GM15510 (cell line): ENCODE measurements around the gene EXOSC9.

ENCODE experiments used
- POLR2A ChIP-seq: IDR thresholded peaks from 3 replicates; pipeline ENCODE4 v1.6.1; 2011; ENCODE audit warnings: borderline replicate concordance; ENCODE audit not compliant: insufficient read length; ENCODE audit errors: extremely low read depth

The EXOSC9 gene

GRCh38 chr4:121783210-121783609 is 17.9 kb upstream of the EXOSC9 start:
- TF ChIP-seq POLR2A = no peak

GRCh38 chr4:121784401-121784800 is 16.7 kb upstream of the EXOSC9 start:
- no peak for TF ChIP-seq POLR2A

DNA sequence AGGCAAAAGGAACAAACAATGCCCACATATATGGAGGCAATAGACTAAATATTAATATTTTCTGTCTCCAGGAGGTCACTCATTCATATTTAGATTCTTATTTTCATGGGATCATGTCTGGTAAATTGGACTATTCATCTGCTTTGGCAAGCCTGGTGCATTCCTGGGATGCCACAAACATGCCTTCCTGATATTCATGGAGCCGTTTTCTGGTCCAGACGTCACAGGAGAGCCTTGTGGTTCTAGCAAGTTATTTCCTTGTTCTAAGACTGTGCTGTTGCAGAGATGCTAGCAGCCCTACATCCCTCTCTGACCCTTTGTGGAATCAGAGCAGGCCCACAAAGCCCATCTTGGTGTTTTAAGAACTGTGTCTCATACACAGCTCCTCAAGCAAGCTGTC is 16.1 kb upstream of the EXOSC9 start:
- TF ChIP-seq POLR2A = no peak

DNA sequence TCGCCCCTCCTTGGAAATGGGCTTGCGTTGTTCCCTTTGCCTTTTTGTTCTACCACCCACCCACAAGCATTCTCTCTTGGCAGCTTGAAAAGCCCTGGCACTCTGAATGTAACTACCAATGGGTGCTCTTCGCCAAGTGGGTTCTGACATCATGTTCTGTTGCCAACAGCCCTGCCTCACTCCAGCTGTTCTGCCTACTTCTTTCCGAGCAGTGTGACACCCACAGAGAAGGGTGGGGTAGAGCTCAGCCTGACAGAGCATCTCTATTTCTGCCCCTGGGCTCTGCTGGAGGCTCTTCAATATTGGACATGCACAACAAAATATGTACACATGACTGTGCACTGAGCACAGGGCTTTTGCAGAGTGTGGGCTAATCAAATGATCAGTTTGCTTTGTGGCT is 15.6 kb upstream of the EXOSC9 start:
- no peak for TF ChIP-seq POLR2A

DNA sequence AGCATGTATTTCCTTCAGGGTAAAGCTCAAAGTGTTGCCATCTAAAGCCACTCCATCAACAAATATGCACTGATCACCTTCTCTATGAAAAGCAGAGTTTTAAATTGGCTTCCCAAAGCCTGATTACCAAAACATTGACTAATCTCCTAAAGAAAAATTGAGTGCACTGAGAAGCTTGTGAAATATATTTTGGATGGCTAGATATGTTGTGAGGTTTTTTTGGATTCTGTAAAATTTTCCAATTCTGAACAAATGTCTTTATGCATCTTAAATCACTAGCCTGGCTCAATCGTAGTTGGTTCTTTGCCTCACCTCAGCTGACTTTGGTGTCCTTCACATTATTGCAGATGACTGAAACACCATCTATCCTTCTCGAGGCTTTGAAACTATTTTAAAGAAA is 14.9 kb upstream of the EXOSC9 start:
- TF ChIP-seq POLR2A = no peak

- no peak for TF ChIP-seq POLR2A
Measured at GRCh38 chr4:121788896-121789295, 12.2 kb upstream of the EXOSC9 start.

- no peak for TF ChIP-seq POLR2A
Measured at GRCh38 chr4:121789455-121789854, 11.7 kb upstream of the EXOSC9 start.

DNA sequence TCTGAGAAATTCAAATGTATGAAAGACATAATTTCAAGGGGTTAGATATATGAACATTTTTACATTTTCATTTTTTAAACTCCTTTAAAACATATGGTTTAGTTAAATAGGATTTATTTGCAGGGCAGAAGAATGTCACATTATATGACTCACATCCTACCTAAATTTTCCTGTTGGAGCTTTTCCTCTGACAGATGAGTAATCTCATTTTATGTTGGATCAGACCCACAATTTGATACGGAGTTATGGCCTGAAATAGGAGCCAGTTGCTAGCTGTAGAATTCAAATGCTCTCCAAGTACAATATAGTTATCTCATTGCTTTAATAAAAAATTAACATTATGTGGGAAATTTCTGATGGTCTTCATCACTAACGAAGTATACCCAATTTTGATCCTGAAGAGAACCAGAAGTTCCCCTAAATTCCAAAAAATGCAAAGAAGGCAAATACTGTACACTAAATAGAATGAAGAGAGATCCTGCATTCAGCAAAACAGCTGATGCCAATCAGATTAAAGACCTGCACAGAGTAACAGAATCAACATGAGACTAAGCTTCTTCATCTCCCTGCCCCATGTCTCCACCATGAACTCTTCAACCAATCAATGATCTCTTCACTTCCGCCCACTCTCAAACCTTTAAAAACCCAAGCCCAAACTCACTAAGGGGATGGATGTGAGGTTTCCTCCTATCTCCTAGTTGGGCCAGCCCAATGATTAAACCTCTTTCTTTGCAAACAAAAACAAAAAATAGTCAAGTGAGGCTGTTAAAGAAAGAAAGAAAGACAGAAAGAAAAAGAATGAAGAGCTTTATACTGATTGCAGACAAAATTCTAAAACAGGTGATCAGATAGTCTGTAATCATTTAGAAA is 10.9 kb upstream of the EXOSC9 start:
- no peak for TF ChIP-seq POLR2A

DNA sequence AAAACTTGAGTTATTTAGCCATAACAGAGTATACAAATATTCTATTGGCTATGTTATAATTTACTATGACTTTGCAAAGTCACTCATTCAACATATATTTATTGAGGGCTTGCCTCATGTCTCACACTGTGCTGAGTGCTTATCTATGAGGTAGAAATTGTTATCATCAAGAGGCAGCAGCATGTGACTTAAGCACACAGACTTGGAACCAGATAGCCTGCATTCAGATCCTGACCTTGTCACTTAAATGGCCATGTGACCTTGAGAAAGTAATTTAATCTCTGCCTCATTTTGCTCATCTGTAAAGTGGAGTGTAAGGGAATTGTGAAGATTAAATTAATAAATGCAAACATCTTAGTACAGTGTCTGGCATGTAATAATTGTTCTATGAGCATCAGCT is 10.1 kb upstream of the EXOSC9 start:
- no peak for TF ChIP-seq POLR2A

- no peak for TF ChIP-seq POLR2A
Measured at GRCh38 chr4:121791481-121791880, 9.6 kb upstream of the EXOSC9 start.

DNA sequence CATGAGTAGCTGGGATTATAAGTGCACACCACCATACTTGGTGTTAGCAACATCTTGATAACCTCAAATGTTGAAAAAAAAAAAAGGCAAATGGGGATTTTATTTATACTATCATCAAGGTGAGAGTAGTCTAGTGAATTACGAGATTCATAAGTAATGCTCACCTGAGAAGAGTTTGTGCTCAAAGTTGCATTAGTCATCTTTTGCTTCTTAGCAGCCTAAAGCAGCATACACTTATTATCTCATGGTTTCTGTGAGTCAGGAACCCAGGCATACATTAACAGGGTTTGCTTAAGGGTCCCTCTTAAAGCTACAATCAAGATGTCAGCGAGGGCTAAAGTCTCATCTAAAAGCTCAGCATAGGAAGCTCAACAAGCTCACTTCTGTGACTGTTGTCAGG is 8.2 kb upstream of the EXOSC9 start:
- no peak for TF ChIP-seq POLR2A

DNA sequence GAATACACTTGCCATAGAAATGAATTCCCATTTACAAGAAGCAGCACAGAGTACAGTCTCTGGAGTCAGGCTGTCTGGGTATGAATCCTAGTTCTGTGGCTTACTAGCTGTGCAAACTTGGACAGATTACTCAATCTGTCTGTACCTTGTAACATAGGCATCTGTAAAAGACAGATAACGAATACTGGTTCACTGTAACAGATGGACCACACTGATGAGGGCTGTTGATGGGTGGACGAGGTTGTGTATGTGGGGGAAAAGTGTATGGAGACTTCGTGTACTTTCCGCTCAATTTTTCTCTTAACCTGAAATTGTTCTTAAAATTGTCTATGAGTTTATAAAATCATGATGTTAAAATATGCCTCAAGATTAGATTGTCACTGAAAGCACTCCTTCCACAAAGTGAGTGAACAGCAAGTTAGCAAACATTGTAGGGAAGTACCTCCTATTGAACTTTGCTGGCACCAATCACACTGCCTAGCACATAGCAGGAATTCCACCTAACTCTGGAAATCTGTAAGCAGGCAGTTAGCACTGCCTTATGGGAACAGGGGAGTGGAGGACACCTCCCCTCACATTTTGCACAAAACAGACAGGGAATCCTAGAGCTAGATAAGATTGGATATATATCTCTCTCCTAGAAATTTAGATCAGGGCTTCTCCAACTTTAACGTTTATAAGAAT is 6.5 kb upstream of the EXOSC9 start:
- no peak for TF ChIP-seq POLR2A

DNA sequence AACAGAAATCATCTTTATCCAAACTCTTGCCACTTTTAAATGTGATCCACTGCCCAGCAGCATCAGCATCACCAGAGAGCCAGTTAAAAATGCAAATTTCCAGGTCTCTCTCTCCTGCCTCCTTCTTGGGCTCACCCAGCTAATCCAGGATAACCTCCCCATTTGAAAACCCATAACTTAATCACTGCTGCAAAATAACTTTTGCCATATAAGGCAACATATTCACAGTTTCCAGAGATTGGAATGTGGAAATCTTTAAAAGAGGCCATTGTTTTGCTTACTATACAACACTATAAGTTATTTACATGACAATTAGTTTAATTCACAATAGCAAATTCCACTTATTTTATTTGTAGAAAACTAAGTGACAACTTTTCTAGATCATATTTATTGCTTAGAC is 4.8 kb upstream of the EXOSC9 start:
- TF ChIP-seq POLR2A = no peak

GRCh38 chr4:121799208-121799823 is 1.8 kb upstream of the EXOSC9 start:
- TF ChIP-seq POLR2A = no peak

- TF ChIP-seq POLR2A = no peak
Measured at GRCh38 chr4:121799867-121800501, 1.1 kb upstream of the EXOSC9 start.
